Measurements from ENCODE around the gene ARHGDIG.
"Not testable (repeated sequence)": the region's sequence is repeated elsewhere in the genome, so short reads cannot be mapped to it uniquely, and the experiment has no call there.

The ARHGDIG gene

DNA sequence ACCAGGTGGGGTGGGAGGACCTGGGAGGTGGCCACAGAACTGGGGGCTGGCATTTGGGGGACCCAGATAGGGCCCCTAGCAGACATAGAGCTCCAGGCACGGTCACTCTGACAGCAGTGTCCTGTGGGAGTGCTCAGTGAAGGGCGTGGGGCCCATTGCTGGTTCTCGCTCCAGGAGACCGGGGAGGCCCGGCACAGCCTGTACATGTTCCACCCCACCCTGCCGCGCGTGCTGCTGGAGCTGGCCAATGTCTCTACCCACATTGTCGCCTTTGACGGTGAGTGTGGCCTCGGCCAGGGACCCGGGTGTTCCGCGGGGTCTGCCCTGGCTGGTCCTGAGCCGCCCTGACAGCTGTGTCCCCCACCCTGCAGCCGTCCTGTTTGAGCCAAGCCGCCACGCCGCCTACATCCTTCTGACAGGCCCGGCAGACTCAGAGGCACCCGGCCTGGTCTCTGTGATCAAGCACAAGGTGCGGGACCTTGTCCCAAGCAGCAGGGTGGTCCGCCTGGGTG, 15.9 kb upstream of the ARHGDIG start:
- no peak for DNase-seq (ENCODE audit: low spot score)

DNA sequence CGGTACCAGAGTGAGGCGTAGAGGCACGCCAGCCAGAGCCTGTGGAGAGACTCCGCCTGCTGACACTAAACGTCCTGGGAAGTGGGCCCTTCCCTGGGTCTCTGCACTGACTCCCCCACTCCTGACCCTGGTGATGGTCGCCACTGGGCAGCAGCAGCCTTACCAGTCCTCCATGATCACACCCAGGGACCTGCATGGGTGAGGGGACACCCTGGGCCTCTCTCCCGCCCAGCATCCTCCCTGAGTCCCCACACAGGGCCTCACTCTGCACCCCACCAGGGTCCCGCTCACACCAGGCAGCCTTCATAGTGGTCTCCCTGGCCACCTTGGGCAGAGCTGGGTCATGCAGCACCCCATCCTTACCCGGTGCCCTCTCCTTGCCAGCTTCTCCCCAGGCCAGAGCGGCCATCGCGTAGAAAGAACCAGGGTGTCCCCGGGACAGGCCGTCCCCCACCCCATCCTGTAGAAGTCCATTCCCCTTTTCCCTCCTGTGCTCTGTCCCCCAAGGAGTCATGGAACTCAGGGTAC, 15.3 kb upstream of the ARHGDIG start:
- DNase-seq (ENCODE audit: low spot score), result no peak

DNA sequence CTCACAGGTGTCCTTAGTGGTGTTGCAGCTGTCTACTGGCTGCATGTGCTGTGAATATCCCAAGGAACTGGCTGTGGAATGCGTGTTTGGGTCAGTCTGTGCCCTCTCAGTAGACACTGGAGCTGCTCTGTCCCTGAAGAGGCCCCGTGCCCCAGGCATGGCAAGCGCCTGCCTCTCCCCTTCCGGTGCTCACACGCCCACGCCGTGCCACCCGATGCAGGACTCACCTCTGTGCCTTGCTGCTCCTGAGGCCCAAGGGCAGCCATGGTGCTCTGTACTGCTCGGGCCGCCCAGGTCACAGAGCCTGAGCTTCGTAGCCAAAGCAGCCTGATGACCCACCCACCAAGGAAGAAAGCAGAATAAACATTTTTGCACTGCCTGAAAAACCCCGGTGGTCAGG, 14.7 kb upstream of the ARHGDIG start:
- no peak for DNase-seq (ENCODE audit: low spot score)

DNA sequence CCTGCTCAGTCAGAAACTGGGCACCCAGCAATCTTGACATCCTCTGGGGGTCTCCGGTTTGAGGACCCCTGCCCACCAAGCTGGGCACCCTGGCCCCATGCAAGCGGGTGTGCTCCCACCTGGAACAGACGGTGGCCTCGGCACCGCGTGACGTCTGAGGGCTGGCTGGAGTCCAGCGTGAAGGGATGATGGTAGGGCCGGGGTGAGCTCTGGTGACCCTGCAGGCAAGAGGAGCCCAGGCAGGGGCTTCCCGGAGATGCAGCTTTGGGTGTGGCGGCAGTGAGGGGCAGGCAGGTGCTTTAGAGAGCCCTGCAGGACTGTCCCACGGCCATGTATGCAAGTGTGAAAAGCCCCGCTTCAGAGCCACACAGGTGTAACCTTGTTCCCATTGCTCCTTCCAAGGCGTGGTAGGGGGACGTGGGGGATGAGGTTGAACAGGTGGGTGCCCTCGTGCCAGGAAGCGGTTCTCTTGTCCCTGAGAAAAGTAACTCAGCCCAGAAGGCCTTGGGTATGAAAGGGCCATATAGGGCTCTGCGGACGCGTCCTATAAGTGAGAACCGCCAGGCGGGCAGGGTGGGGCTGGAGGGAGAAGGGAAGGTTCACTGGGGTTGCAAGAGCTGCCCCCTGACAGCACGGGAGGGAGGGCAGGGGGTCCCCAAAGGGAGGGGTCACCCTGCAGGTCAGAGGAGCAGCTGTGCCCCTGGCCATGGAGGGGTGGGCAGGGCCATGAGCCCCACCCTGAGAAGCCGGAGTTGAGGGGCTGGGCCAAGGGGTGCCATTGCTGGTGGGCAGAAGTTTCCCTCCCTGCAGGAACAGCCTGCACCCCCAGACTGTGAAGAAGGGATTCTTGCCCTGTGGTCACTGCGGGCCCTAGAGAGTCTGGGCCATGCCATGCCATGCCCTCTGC, 13.9 kb upstream of the ARHGDIG start:
- DNase-seq (ENCODE audit: low spot score), result no peak

DNA sequence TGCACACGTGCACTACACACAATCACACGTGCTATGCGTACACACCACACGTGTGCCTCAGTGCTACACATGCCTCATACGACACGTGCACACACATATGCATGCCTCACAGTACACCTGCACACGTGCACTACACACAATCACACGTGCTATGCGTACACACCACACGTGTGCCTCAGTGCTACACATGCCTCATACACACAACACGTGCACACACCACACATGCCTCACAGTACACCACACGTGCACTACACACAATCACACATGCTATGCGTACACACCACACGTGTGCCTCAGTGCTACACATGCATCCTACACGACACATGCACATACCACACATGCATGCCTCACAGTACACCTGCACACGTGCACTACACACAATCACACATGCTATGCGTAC, 12.8 kb upstream of the ARHGDIG start:
- not testable (repeated sequence) for DNase-seq (ENCODE audit: low spot score)

DNA sequence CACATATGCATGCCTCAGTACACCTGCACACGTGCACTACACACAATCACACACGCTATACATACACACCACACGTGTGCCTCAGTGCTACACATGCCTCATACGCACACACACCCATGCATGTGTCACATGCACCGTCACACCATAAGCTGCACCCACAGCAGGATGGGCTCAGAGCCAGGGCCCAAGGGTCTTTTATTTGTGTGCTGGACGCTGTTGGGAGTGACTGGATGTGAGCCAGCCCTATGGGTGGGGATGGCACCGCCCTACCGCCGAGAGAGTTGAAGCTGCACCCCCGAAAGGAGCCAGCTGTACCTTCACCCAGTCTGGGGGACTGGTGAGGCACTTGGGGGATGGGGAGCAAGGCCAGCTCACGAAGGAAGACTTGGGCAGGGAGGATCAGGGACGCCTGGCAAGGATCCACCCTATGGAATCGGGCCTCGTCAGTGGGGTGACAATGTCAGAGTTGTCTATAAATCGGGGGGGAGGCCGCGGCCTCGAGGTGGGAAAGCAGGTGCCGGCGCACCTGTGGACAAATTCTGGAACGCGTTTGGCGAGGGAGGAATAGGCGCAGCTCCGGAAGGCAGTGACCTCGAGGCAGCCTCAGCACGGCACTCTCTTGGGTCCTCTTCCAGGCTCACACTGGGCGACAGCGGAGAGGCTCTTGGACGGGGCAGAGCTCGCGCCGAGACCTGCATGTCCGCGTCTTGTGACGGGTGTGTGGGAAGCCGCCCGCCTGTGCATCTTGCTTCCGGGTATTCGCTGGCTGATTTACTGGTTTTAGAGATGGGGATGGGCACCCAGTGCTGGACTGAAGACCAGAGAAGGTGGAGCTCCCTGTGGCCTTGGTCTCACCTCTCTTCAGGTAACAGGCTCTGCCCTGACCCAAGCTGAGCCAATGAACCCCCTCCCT, 12.0 kb upstream of the ARHGDIG start:
- no peak for DNase-seq (ENCODE audit: low spot score)

DNA sequence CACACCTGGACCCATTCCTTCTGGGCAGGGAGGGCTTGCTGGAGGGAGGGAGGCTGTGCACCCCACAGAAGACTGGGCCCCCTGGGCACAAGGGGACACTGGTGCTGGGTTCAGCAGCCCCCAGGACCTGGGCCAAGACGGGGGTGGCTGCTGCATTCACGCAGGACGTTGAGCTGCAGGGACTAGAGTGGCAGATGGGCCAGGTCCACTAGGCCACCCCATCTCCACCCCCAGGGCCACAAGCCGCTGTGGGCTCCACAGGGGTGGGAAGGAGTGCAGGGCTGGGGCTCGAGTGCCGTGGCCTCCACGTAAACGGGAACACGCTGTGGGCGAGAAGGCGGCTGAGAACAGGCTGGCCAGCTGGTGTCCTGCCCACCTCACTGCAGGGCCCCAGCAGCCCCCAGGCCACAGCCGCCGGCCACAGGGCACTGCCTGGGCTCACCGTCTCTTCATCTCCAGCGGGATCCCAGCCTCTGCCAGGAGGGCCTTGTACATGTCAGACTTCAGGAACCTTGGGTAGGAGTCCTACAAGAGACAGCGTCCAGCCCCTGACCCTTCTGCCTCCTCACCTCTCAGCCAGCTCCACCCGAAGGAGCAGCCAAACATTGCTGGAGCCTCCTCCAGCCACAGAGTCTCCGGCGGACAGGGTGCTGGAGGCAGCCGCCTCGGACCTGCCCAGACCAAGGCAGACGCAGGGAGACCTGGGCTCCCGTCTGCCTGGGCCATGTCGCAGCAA, 11.2 kb upstream of the ARHGDIG start:
- no peak for DNase-seq (ENCODE audit: low spot score)

DNA sequence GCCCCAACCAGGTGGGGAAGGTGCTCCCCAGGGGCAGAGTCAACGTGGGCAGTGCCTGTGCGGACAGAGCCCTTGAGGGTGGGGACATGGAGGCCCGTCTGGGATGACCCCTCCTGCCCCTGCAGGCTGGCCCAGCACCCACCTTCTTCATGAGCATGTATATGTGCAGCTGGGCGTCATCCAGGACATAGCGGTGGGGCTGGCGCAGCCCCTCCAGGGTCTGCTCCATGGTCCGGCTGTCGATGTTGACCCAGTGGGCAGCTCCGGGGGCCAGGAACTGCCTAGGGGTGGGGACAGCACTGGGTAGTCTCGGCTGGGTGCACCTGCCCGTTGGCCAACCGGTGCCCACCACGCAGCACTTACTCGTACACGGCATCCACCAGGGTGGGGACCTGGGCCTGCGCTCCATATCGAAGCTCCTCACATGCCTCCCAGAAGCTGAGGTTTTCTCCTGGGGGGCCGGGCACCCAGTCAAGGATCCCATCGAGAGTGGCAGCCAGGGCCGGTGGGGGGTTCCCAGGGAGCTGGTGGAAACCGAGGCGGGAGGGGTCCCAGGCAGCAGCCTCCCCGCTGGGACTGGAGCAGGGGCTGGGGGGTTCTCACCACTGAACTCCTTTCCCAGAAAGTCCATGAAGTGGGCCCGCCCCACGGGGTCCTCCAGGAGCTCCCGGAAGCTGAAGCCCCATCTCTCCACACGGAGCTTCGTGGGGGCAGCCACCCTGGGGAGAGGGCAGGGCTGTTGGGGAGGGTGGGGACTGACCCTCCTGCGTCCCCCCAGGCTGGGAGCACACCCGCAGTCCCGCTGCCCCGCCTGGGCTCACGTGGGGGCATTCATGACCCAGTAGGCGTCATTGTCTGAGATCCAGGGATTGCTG, 9.8 kb upstream of the ARHGDIG start:
- no peak for DNase-seq (ENCODE audit: low spot score)

DNA sequence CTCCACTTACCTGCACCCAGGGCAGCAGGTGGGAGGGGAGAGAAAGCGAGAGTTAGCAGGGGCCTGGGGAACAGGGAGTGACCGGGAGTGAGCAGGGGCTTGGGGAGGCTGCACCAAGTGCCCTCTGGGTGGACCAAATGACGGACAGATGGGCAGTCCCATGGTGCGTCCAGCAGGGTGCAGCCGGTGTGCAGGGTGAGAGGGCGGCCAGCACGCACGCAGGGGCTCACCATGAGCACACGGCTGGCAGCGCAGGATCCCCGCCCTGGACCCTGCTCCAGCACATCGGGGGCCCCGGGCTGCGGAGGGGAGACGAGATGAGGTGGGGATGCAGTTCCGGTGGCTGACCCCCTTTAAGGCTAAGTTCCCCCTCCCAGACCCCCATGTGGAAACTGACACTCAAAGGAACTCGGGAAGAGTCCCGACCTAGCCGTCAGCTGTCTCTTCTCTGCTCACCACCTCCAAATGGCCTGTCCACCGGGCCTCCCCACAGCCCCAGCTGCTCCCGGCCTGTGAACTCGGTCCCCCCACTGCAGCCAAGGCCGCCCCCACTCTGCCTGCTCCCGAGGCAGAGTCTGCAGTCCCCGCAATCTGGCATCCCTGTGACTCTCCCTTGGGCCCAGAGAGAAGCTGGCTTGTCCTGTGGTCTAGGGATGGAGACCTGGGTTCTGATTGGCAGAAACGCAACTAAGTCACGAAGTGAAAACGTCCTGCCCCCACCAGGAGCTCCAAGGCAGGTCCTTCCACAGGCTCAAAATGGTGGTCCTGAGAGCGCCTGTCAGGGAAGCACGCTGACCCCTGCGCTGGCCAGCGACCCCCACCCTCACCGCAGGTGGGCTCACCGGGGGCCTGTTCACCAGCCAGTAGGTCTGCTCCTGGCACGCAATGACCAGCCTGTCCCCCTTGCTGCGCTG, 7.5 kb upstream of the ARHGDIG start:
- DNase-seq (ENCODE audit: low spot score), result no peak

DNA sequence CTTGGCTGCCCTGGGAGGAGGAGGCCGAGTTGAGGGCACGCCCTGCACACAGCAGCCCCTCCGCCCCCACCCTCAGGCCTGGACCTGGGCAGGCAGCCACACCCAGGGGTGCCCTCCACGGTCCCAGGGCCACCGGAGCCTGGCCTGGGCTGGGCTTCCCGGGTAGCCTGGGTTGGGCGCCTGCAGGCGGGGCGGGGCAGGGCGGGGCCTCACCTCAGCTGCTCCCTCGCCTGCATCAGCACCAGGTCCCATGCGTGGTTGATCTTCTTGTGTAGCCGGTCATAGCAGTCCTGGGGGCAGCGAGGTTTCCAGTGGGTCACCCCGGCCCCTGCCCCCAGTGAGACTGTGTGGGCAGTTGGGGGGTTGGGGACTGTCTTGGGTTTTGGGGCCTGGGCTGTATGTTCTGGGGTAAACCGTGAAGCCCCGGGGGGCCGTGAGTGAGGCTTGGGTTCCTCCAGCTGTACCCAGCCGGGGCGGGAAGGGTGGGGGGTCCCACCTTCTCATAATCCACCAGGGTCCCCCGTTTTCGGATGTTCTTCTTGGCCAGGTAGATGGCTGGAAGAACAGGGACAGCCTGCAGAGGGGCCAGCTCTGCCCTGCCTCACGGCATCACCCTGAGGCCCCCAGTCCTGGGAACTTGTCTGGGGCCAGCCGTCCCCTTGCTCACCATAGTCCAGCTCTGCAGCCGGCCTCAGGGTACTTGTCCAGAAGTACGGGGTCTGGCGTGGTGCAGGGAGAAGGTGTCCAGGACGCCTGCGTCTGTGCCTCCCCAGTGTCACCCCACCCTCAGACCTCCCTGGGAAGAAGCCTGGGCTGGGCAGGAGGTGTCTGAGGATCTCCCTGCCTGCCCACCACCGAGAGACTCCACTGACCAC, 6.6 kb upstream of the ARHGDIG start:
- DNase-seq (ENCODE audit: low spot score), result no peak

DNA sequence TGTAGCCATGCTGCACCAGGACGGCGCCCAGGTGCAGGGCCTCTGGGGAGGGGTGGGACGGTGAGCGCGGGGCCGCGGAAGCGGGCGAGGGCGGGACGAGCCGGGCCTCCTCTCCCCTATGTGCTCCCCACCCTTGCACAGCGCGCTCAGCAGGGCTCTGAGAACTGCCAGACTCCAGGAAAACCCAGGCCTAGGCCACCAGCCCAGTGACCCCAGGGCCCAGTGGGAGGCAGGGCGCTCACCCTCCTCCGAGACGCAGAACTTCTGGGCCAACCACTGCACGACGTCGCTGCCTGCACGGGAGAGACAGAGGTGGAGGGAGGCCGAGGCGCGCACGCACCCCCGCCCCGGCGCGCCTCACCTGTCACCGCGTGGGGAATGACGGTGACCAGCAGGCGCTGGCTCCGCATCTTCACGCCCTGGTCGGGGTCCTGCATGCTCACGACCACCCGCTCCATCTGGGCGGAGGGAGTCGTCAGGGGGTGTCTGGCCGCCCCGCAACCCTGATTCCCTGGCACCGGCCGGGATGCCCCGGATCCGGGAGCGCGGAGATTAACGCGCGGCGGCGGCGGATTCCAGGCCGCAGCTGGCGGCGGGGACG, 5.2 kb upstream of the ARHGDIG start:
- DNase-seq (ENCODE audit: low spot score), result no peak

DNA sequence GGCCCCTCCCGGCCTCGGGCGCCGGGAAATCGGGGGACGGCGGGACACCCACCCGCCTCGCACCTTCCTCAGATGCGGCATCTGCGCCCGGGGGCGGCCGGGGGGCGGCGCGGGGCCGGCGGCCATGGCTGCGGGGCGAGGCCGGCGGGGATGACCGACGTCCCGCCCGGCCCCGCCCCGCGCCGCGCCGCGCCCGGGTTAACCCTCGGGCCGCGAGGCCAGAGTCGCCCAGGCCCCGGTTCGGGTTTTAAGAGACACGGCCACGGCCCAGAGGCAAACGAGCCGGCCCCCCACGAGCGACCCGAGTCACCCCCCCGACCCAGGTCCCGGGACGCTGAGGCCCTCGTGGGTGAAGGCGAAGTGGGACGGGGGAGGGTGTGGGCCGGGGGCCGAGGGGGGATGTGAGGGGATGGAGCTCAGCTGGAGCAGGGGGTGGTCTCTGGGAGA, 4.6 kb upstream of the ARHGDIG start, which contains the start of gene RGS11:
Gene RGS11 (minus strand): TSS at position 159 of the 447 bp plus-strand sequence. CDS start 33 bp downstream, at position 126.
- no peak for DNase-seq (ENCODE audit: low spot score)

DNA sequence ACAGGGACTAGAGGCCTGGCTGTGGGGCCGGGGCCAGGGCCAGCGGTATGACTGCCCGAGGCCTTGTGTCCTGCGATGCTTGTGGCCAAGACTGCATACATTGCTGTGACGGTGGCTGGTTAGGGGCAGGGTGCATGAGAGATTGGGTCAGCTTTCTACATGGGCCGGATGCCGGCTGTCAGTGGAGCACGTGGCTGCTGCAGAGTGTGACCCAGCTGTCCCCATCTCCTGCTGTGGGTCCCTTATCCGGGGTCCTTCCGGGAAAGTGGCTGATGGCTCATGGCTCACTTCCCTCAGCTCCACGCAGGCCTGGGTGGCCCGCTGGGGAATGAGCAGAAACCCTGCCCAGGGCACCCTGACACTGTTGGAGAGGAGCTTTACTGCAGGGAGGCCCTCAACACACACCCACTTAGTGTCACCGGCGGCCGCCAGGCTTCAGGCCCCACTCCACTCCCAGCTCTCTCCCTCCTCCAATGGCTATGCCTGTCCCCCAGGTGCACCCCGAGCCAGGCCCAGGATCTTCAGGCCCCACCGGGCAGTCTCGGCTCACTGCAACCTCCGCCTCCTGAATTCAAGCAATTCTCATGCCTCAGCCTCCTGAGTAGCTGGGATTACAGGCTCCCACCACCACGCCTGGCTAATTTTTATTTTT, 3.8 kb upstream of the ARHGDIG start:
- no peak for DNase-seq (ENCODE audit: low spot score)

DNA sequence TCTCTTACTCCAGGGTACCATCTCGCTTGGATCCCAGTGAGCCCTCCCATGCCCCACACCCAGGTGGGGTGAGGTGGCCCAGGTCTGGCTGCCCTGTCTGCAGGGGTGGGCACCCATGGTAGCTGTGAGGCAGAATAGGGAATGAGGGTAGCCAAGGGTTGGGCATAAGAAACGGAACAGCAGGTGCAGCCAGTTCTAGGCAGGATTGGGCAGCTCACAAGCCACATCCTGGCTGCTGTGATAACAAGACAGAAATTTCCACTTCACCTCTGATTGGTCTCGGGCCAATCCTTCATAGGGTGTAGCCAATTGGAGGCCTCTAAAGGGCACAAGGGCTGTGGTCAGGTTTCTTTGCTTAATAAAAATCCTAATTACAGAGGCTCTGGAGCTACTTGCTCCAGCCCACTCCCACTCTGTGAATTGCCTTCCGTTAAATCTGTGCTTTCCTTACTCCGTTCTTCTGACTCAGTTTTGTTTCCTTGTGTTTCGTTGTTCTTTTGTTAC, 1.5 kb upstream of the ARHGDIG start:
- peak; percentile 30 for DNase-seq (ENCODE audit: low spot score)

DNA sequence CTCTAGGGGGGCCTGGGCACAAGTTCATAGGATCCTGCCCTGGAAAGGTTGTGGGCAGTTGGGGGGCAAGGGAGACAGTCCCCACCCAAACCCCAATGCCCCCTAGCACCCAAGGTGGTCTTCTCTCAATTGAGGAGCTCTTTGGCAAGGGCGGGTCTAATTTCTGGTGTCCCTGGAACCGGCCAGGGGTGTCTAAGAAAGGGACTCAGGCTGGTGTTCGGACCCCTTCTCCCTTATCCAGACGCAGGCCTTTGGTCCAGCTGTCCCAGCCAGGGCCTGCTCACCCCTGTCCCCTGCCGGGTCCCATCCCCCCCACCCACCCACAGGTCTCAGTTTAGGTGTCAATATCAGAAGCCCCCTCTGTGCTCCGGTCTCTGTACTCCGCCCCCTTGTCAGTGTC, 860 bp upstream of the ARHGDIG start:
- DNase-seq (ENCODE audit: low spot score), result no peak

DNA sequence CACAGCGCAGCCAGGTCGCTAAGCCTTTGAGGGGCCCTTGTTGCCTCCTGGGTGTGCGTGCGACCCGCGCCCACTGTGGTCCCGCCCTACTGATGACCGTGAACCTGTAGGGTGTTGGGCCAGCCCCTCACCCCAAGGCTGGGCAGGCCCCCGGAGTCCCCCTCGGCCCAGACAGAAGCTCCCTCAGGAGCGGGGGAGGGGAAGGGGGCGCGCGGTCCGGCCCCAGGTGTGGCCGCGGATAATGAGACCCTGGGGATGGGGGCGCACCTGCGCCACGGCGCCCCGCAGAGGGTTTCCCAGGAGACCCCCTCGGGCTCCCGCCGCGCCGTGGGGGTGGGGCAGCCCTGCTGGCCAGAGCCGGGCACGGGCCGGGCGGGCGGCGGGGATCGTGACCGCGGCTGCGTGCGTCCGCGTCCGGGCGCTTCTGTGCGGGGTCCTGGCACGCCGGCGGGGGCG, 358 bp upstream of the ARHGDIG start:
- DNase-seq (ENCODE audit: low spot score), result no peak

DNA sequence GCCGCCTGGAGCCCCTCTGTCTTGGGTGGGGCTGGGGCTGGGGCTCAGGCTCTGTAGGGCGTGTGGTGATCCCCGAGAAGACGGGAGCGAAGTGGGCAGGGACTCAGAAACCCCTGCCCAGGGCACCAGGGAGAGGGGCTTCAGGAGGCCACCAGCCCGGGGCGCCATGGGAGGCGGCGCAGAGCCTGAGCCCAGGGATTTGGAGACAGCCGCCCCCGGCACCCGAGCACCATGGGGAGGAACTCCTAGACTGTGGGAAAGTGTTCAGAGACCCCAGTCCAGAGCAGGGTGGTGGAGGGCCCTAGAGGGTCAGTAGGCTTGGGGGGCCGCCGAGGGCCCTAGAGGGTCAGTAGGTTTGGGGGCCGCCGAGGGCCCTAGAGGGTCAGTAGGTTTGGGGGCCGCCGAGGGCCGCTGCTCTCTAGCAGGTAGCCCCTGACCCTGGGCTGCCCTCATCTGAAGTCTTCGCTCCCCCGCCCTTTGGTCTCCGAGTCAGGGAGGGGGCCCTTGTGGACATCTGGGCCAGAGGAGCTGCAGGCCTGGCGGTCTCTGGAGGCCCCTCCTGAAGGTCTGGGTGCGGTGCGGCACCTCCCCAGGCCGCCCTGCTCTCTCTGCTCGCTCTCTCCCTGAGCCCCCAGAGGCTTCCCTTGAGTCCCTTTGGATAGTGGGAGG, 734 bp downstream of the ARHGDIG start:
- DNase-seq (ENCODE audit: low spot score), result no peak
